ENCODE measurements around the gene OAS2.

OAS2 gene

GRCh38 chr12:112978163-112979040 is at the start of gene OAS2:
Gene OAS2 (plus strand): TSS chr12:112978519. CDS start chr12:112978609, 90 bp downstream.
- peaks cover 29% of the 10 kb centered on the region for H3K4me1 ChIP-seq
- DNase-seq (ENCODE audit: low spot score in 2 of 2): peak in 1 of 2 experiments; percentile 14
- no peaks in the 10 kb centered on the region for H3K36me3 ChIP-seq (replicated peaks)
- H3K27me3 ChIP-seq (ENCODE audit: low read depth): no peaks in the 10 kb centered on the region
- in situ Hi-C loops (cut with MboI; ENCODE audit: low sequenced_read_pairs): no loop called here
- H3K4me3 ChIP-seq: no peak within 1 kb of the TSS
- H3K9me3 ChIP-seq: peaks cover 2% of the 10 kb centered on the region; the same call in 1 of the 2 replicates

- in situ Hi-C loops (cut with MboI; ENCODE audit: low sequenced_read_pairs): no loop called here
- no peaks in the 10 kb centered on the region for H3K36me3 ChIP-seq (replicated peaks)
- H3K27me3 ChIP-seq (ENCODE audit: low read depth): peaks cover 3% of the 10 kb centered on the region; the same call in 1 of the 2 replicates
- H3K4me3 ChIP-seq: no peak overlapping the region
- DNase-seq (ENCODE audit: low spot score in 2 of 2): no peak
- H3K9me3 ChIP-seq: 0 out of 2 replicates have a peak, but pooled peaks cover 3% of the 10 kb centered on the region
- no peaks in the 10 kb centered on the region for H3K4me1 ChIP-seq
These were observed 49.3 kb upstream of the OAS2 start for GRCh38 chr12:112928978-112929377.

DNA sequence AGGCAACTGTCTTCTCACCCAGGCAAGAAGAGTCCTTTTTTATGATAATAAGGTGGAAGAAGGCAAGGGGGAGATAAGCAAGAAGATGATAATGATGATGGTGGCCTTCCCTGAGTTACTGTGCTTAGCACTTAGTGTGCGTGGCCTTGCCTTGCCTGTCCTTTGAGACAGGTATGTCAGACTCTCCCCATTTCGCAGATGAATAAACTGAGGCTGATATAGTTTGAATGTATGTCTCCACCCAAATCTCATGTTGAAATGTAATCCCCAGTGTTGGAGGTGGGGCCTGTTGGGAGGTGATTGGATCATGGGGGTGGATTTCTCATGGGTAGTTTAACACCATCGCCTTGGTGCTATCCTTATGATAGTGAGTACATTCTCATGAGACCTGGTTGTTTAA is 48.6 kb upstream of the OAS2 start:
- Histone ChIP-seq H3K9me3 (0 out of 2 replicates have a peak, but pooled peaks cover 3% of the 10 kb centered on the region), H3K4me1 (no peaks in the 10 kb centered on the region), H3K4me3 (no peak overlapping the region), H3K27me3 (ENCODE audit: low read depth) (peaks cover 2% of the 10 kb centered on the region; the same call in 1 of the 2 replicates), H3K36me3 (replicated peaks) (no peaks in the 10 kb centered on the region)
- no peak for DNase-seq (ENCODE audit: low spot score in 2 of 2)
- in situ Hi-C loops (cut with MboI; ENCODE audit: low sequenced_read_pairs): no loop called here

GRCh38 chr12:112930350-112930749 is 48.0 kb upstream of the OAS2 start:
- no peak for DNase-seq (ENCODE audit: low spot score in 2 of 2)
- Histone ChIP-seq H3K36me3 (replicated peaks) (no peaks in the 10 kb centered on the region), H3K27me3 (ENCODE audit: low read depth) (peaks cover 2% of the 10 kb centered on the region; the same call in 1 of the 2 replicates), H3K9me3 (0 out of 2 replicates have a peak, but pooled peaks cover 3% of the 10 kb centered on the region), H3K4me1 (no peaks in the 10 kb centered on the region), H3K4me3 (no peak overlapping the region)
- in situ Hi-C loops (cut with MboI; ENCODE audit: low sequenced_read_pairs): no loop called here

DNA sequence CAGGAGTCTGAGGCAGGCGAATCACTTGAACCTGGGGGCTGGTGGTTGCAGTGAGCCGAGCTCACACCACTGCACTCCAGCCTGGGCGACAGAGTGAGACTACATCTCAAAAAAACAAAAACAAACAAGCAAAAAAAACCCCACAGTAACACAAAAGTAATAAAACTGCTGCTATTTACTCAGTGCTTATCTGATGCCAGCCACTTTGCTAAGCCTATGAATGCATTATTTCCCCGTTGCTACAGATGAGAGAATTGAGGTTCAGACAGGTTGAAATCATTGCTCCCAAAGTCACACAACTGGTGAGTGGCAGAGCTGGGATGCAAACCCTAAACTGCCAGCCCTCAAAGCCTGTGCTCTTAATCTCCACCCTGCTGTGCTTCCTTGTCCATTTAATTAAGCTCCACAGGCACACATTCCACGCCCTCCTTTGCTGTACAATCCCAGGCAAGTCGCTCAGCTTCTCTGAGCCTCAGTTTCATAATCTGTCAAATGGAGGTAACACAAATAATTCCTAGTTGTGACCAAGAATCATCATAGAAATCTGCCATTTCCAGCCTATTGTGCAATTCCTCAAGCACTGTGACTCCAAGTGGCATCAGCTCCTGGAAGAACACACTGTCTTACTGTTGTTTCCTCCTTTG is 45.7 kb upstream of the OAS2 start:
- in situ Hi-C loops (cut with MboI; ENCODE audit: low sequenced_read_pairs): no loop called here
- Histone ChIP-seq H3K27me3 (ENCODE audit: low read depth) (no peaks in the 10 kb centered on the region), H3K4me1 (no peaks in the 10 kb centered on the region), H3K36me3 (replicated peaks) (no peaks in the 10 kb centered on the region), H3K9me3 (no peaks in the 10 kb centered on the region), H3K4me3 (no peak overlapping the region)
- no peak for DNase-seq (ENCODE audit: low spot score in 2 of 2)

DNA sequence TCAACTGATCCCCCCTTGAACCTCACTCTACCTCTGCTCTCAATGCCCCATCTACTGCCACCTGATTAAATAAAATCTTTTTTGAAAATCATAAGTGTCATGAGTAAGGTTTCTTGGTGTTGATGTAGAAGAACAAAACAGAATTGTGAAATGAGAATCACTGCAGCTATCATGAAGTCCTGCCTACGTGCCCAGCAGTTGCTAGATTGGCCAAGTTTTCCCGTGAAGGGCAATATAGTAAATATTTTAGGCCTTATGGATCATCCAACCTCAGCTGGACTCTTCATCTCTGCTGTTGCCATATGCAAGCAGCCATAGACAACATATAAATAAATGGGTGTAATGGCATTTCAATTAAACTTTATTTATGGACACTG is 45.2 kb upstream of the OAS2 start:
- no peaks in the 10 kb centered on the region for H3K27me3 ChIP-seq (ENCODE audit: low read depth)
- H3K4me3 ChIP-seq: no peak overlapping the region
- no peaks in the 10 kb centered on the region for H3K9me3 ChIP-seq
- no peaks in the 10 kb centered on the region for H3K36me3 ChIP-seq (replicated peaks)
- no peaks in the 10 kb centered on the region for H3K4me1 ChIP-seq
- in situ Hi-C loops (cut with MboI; ENCODE audit: low sequenced_read_pairs): no loop called here
- DNase-seq (ENCODE audit: low spot score in 2 of 2): no peak

- no peak for DNase-seq (ENCODE audit: low spot score in 2 of 2)
- Histone ChIP-seq H3K36me3 (replicated peaks) (no peaks in the 10 kb centered on the region), H3K4me1 (peaks cover 11% of the 10 kb centered on the region), H3K9me3 (no peaks in the 10 kb centered on the region; the same call in 1 of the 2 replicates), H3K4me3 (no peak overlapping the region), H3K27me3 (ENCODE audit: low read depth) (no peaks in the 10 kb centered on the region)
- in situ Hi-C loops (cut with MboI; ENCODE audit: low sequenced_read_pairs): no loop called here
These were observed 42.1 kb upstream of the OAS2 start for GRCh38 chr12:112936264-112936663.

DNA sequence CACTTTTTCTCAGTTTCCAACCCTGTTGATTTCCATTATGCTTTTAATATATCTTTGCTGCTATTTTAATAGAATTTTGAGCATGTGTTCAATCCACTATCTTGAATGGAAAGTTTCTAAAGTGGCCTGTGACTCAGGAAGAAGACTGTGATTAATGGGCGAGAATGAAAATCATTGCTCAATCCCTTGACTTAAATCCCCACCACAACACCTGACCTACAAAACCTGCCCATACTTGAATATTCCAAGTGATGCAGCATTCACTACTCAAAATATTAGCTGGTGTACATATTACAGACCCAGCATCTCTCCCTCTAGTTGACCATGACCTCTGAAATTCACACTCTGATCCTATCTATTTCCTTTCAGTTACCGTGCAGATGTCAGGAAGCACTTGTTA is 41.4 kb upstream of the OAS2 start:
- no peaks in the 10 kb centered on the region for H3K27me3 ChIP-seq (ENCODE audit: low read depth)
- H3K4me1 ChIP-seq: peaks cover 11% of the 10 kb centered on the region
- DNase-seq (ENCODE audit: low spot score in 2 of 2): no peak
- H3K4me3 ChIP-seq: no peak overlapping the region
- no peaks in the 10 kb centered on the region for H3K36me3 ChIP-seq (replicated peaks)
- in situ Hi-C loops (cut with MboI; ENCODE audit: low sequenced_read_pairs): no loop called here
- H3K9me3 ChIP-seq: no peaks in the 10 kb centered on the region; the same call in 1 of the 2 replicates

DNA sequence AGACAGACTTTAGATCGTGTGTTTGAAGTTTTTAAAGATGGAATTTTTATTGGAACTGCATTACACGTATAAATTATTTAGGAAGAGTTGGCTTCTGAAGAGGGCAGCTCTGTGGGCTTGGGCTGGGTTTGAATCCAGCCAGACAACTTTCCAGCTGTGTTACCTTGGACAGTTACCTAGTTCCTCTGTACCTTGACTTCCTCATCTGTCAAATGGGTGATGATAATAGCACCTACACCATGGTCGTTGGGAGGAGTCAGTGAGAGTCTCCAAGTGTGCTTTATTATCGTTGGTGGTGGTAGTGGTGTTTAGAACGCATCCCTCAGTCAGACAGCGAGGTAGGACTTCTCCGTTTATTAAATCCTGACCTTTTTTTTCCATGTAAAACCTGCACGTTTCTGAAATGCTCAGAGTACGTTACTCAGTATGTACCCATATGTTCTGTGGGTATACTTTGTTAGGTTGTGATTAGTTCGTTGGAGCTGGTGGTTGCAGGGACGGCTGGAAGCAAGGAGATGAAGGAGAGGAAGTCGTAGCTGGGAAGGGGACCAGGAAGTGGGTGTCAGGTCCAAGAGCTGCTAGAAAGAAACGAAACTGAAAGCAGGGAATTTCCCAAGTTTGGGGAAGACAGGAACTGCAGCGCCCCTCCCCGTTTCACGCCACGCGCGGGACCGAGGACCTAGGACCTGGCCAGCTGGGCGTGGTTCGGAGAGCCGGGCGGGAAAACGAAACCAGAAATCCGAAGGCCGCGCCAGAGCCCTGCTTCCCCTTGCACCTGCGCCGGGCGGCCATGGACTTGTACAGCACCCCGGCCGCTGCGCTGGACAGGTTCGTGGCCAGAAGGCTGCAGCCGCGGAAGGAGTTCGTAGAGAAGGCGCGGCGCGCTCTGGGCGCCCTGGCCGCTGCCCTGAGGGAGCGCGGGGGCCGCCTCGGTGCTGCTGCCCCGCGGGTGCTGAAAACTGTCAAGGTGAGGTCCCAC is 40.3 kb upstream of the OAS2 start, which contains the start of gene OAS3:
TSS of gene OAS3 (plus strand) at position 734 of the 979 bp plus-strand sequence. CDS start at position 791, 57 bp downstream.
- Histone ChIP-seq H3K9me3 (no peaks in the 10 kb centered on the region; the same call in 1 of the 2 replicates), H3K4me1 (peaks cover 11% of the 10 kb centered on the region), H3K27me3 (ENCODE audit: low read depth) (no peaks in the 10 kb centered on the region), H3K36me3 (replicated peaks) (no peaks in the 10 kb centered on the region), H3K4me3 (peak within 1 kb of the TSS; percentile 50)
- in situ Hi-C loops (cut with MboI; ENCODE audit: low sequenced_read_pairs): no loop called here
- peak; percentile 40 to 80 for DNase-seq (ENCODE audit: low spot score in 2 of 2)

DNA sequence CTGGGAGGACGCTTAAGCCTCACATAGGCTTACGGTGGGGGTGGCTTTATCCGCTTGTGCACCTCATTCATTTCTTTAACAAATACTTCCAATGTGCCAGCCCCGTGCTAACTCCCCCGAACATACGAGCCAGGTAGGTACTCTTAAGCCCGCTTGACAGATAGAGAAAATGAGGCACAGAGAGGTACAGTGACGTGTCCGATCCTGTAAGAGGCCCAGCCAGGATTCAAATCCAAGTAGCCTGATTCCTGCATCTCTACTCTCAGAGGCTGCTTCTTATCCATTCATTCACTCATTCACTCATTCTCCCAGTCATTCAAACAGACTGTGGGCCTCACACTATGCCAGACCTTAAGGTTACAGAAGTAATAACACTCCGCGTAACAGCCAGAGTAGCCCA is 39.6 kb upstream of the OAS2 start:
- H3K36me3 ChIP-seq (replicated peaks): no peaks in the 10 kb centered on the region
- peak overlapping the region; percentile 50 for H3K4me3 ChIP-seq
- no peaks in the 10 kb centered on the region for H3K27me3 ChIP-seq (ENCODE audit: low read depth)
- no peak for DNase-seq (ENCODE audit: low spot score in 2 of 2)
- H3K9me3 ChIP-seq: no peaks in the 10 kb centered on the region; the same call in 1 of the 2 replicates
- H3K4me1 ChIP-seq: peaks cover 11% of the 10 kb centered on the region
- in situ Hi-C loops (cut with MboI; ENCODE audit: low sequenced_read_pairs): no loop called here

DNA sequence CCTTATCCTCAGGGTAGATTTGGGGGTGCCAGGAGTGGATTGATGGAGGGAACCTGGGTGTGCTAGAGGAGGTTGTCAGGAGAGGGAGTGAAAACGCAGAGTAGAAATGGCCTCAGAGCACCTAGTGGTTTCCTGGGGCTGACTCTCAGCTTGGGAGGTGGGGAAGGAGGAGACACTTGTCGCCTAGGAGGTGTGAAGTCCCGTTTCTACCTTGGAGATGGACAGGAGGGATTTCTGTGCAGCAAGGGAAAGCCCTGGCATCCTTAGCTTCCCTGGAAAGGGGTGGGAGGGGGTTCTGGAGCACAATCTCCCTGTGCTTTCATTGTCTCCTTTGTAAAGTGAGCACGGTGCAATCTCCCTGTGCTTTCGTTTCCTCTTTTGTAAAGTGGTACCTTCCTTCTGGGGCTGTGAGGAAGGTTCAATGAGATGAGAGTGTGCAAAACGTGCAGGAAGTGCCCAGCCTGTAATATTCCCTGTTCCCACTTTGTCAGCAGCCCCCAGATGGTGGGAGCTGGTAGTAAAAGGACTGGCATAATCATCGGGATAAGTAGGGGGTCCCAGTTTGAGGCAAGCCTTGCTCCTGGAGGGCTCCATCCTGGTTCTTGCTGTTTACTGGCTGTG is 38.4 kb upstream of the OAS2 start:
- in situ Hi-C loops (cut with MboI; ENCODE audit: low sequenced_read_pairs): no loop called here
- DNase-seq (ENCODE audit: low spot score in 2 of 2): no peak
- H3K4me3 ChIP-seq: no peak overlapping the region
- H3K9me3 ChIP-seq: no peaks in the 10 kb centered on the region; the same call in 1 of the 2 replicates
- peaks cover 11% of the 10 kb centered on the region for H3K4me1 ChIP-seq
- no peaks in the 10 kb centered on the region for H3K36me3 ChIP-seq (replicated peaks)
- H3K27me3 ChIP-seq (ENCODE audit: low read depth): no peaks in the 10 kb centered on the region

DNA sequence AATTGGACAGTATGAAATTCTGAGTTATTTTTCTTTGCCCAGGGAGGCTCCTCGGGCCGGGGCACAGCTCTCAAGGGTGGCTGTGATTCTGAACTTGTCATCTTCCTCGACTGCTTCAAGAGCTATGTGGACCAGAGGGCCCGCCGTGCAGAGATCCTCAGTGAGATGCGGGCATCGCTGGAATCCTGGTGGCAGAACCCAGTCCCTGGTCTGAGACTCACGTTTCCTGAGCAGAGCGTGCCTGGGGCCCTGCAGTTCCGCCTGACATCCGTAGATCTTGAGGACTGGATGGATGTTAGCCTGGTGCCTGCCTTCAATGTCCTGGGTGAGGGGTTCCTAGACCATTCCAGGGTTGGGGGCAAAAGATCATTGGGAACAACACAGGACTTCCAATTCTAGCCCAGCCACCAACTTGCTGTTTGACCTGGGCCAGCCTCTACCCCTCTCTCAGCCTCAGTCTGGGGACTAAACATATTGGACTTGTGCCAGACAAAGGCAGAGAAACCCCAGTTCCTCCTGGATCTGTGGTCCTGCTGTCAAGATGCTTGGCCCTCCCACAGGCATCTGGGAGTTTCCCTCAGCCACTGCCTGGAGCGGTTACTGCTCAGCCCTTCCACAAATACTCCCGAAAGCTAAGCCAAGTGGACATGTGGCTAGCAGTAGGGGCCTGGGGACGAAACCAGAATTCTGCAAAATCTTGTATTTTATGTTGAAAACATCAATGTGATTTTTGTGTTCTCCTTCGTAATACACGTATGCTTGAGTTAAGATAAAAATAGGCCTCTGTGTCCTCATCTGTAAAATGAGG is 36.6 kb upstream of the OAS2 start:
- in situ Hi-C loops (cut with MboI; ENCODE audit: low sequenced_read_pairs): no loop called here
- DNase-seq (ENCODE audit: low spot score in 2 of 2): no peak
- Histone ChIP-seq H3K27me3 (ENCODE audit: low read depth) (no peaks in the 10 kb centered on the region), H3K4me3 (no peak overlapping the region), H3K9me3 (no peaks in the 10 kb centered on the region; the same call in 1 of the 2 replicates), H3K36me3 (replicated peaks) (no peaks in the 10 kb centered on the region), H3K4me1 (peaks cover 11% of the 10 kb centered on the region)

Data from HAP-1 (cell line).